DND-41 (cell line): ENCODE results near the gene TMEFF2.

Experiments used
- EZH2 ChIP-seq: IDR thresholded peaks from 3 replicates; pipeline ENCODE4 v1.6.1; 2012; ENCODE audit warnings: borderline replicate concordance, low read depth, mild to moderate bottlenecking, moderate library complexity, low read length, inconsistent platforms; ENCODE audit not compliant: severe bottlenecking
- TF ChIP-seq, protein P1 (sequence below): IDR thresholded peaks from 2 replicates; pipeline ENCODE4 v1.5.1; 2012; ENCODE audit warnings: borderline replicate concordance, low read length, moderate library complexity, mild to moderate bottlenecking; ENCODE audit not compliant: poor library complexity, severe bottlenecking; ENCODE audit errors: extremely low read depth

- no peak for TF ChIP-seq EZH2
- TF ChIP-seq, protein P1, sequence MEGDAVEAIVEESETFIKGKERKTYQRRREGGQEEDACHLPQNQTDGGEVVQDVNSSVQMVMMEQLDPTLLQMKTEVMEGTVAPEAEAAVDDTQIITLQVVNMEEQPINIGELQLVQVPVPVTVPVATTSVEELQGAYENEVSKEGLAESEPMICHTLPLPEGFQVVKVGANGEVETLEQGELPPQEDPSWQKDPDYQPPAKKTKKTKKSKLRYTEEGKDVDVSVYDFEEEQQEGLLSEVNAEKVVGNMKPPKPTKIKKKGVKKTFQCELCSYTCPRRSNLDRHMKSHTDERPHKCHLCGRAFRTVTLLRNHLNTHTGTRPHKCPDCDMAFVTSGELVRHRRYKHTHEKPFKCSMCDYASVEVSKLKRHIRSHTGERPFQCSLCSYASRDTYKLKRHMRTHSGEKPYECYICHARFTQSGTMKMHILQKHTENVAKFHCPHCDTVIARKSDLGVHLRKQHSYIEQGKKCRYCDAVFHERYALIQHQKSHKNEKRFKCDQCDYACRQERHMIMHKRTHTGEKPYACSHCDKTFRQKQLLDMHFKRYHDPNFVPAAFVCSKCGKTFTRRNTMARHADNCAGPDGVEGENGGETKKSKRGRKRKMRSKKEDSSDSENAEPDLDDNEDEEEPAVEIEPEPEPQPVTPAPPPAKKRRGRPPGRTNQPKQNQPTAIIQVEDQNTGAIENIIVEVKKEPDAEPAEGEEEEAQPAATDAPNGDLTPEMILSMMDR: no peak
These were observed 125.8 kb downstream of the TMEFF2 start for GRCh38 chr2:192068966-192069365.
